ENCODE measurements around the gene IRX6. TPM values are rescaled to one million over a fixed set of nuclear protein-coding genes. Genes with fewer than 3 reads are reported as not detected.

IRX6 gene
- total RNA-seq, 1 experiment from 2014 or later, result not detected

GRCh38 chr16:55329791-55330428 lies 5.9 kb downstream of the IRX6 start:
- H2AFZ ChIP-seq, result no peak overlapping the region
- DNase-seq, result peak in 1 of 2 experiments; percentile 68
- H3K79me2 ChIP-seq (ENCODE audit: low read depth), result no peaks in the 10 kb centered on the region
- no peak for TF ChIP-seq EZH2 (IDR thresholded peaks at IDR 0.05; ENCODE audit: low read depth)
- no peak for TF ChIP-seq CTCF (conservative IDR thresholded peaks at IDR 0.05)
- ChIA-PET CTCF (no interaction called here), POLR2A (ENCODE audit: unreplicated experiment) (no interaction called here)
- peaks cover 36% of the 10 kb centered on the region for H3K4me1 ChIP-seq (replicated peaks; ENCODE audit: insufficient read depth)
- H3K4me2 ChIP-seq, result 0 out of 2 replicates have a peak overlapping the region, but pooled peaks have one; percentile 12
- no peak overlapping the region for H3K4me3 ChIP-seq
- peaks cover 6% of the 10 kb centered on the region; the same call in 1 of the 2 replicates for H3F3A ChIP-seq (ENCODE audit: insufficient read depth, low read depth)
- no peaks in the 10 kb centered on the region for H4K20me1 ChIP-seq (ENCODE audit: insufficient read depth)
- no peaks in the 10 kb centered on the region for H3K36me3 ChIP-seq (ENCODE audit: low read depth)
- H3K27ac ChIP-seq, result no peak overlapping the region
- no peaks in the 10 kb centered on the region for H3K27me3 ChIP-seq (ENCODE audit: insufficient read depth, low read depth)
- H3K9me3 ChIP-seq (ENCODE audit: insufficient read depth, low read depth), result no peaks in the 10 kb centered on the region
- H3K9me2 ChIP-seq (ENCODE audit: insufficient read depth), result no peaks in the 10 kb centered on the region
- BruUV-seq (replicated peaks), result no TSS peak
- intact Hi-C loops (cut with micrococcal nuclease; ENCODE audit: unreplicated experiment), result no loop called here

GRCh38 chr16:55330781-55331647 lies 7.0 kb downstream of the IRX6 start:
- no peaks in the 10 kb centered on the region for H3K9me3 ChIP-seq (ENCODE audit: insufficient read depth, low read depth)
- no peaks in the 10 kb centered on the region for H3K79me2 ChIP-seq (ENCODE audit: low read depth)
- H3K36me3 ChIP-seq (ENCODE audit: low read depth), result no peaks in the 10 kb centered on the region
- H3K27me3 ChIP-seq (ENCODE audit: insufficient read depth, low read depth), result no peaks in the 10 kb centered on the region
- no peak overlapping the region for H3K27ac ChIP-seq
- no peak for DNase-seq
- H3K9me2 ChIP-seq (ENCODE audit: insufficient read depth), result no peaks in the 10 kb centered on the region
- H3K4me1 ChIP-seq (replicated peaks; ENCODE audit: insufficient read depth), result peaks cover 40% of the 10 kb centered on the region
- intact Hi-C loops (cut with micrococcal nuclease; ENCODE audit: unreplicated experiment), result no loop called here
- ChIA-PET POLR2A (ENCODE audit: unreplicated experiment) (no interaction called here), CTCF (no interaction called here)
- no peak for TF ChIP-seq EZH2 (IDR thresholded peaks at IDR 0.05; ENCODE audit: low read depth)
- peaks cover 6% of the 10 kb centered on the region; the same call in 1 of the 2 replicates for H3F3A ChIP-seq (ENCODE audit: insufficient read depth, low read depth)
- H3K4me2 ChIP-seq, result no peak overlapping the region
- BruUV-seq (replicated peaks), result no TSS peak
- H3K4me3 ChIP-seq, result no peak overlapping the region
- H2AFZ ChIP-seq, result no peak overlapping the region
- no peaks in the 10 kb centered on the region for H4K20me1 ChIP-seq (ENCODE audit: insufficient read depth)

- H3K79me2 ChIP-seq (ENCODE audit: low read depth), result no peaks in the 10 kb centered on the region
- peaks cover 6% of the 10 kb centered on the region; the same call in 1 of the 2 replicates for H3F3A ChIP-seq (ENCODE audit: insufficient read depth, low read depth)
- no peak overlapping the region for H3K4me3 ChIP-seq
- BruUV-seq (replicated peaks), result no TSS peak
- intact Hi-C loops (cut with micrococcal nuclease; ENCODE audit: unreplicated experiment), result no loop called here
- H4K20me1 ChIP-seq (ENCODE audit: insufficient read depth), result no peaks in the 10 kb centered on the region
- H3K36me3 ChIP-seq (ENCODE audit: low read depth), result no peaks in the 10 kb centered on the region
- no peak overlapping the region for H3K27ac ChIP-seq
- H3K9me2 ChIP-seq (ENCODE audit: insufficient read depth), result no peaks in the 10 kb centered on the region
- H3K4me1 ChIP-seq (replicated peaks; ENCODE audit: insufficient read depth), result peaks cover 47% of the 10 kb centered on the region
- H3K4me2 ChIP-seq, result no peak overlapping the region
- TF ChIP-seq CTCF (conservative IDR thresholded peaks at IDR 0.05) (no peak), EZH2 (IDR thresholded peaks at IDR 0.05; ENCODE audit: low read depth) (no peak)
- H2AFZ ChIP-seq, result no peak overlapping the region
- ChIA-PET CTCF (no interaction called here), POLR2A (ENCODE audit: unreplicated experiment) (no interaction called here)
- no peaks in the 10 kb centered on the region for H3K9me3 ChIP-seq (ENCODE audit: insufficient read depth, low read depth)
- DNase-seq, result no peak
- H3K27me3 ChIP-seq (ENCODE audit: insufficient read depth, low read depth), result no peaks in the 10 kb centered on the region
Measured at GRCh38 chr16:55331648-55332185, 7.7 kb downstream of the IRX6 start.

All from PC-9 (cell line).